Keratinocyte (primary cell): Measurements from ENCODE around the gene DMAC2L. TPM values are rescaled to one million over a fixed set of nuclear protein-coding genes. Genes with fewer than 3 reads are reported as not detected.
"Not testable (repeated sequence)": the region's sequence is repeated elsewhere in the genome, so short reads cannot be mapped to it uniquely, and the experiment has no call there.

Experiments used
- DNase-seq: peaks from one replicate; pipeline ENCODE4 v3.0.0-alpha.2; 2011; ENCODE audit warnings: low read depth, missing footprints, low spot score
- FAIRE-seq: peaks from 2 replicates; lab custom pipeline; 2011; peaks lifted over from hg19 to GRCh38; lab: Jason Lieb, UNC
- H2AFZ ChIP-seq: 2 replicates; pipeline ENCODE4 v1.6.0; 2012; ENCODE audit warnings: low read length, control low read depth, inconsistent platforms; ENCODE audit not compliant: control insufficient read depth
- H3K27ac ChIP-seq: 2 replicates; pipeline ENCODE4 v1.5.1; 2011; ENCODE audit warnings: low read length; ENCODE audit not compliant: control insufficient read depth, insufficient read depth
- H3K27me3 ChIP-seq: 3 replicates; pipeline ENCODE4 v1.6.0; 2011; ENCODE audit warnings: low read length; ENCODE audit not compliant: control insufficient read depth, insufficient read depth; ENCODE audit errors: extremely low read depth
- H3K36me3 ChIP-seq, 2 experiments: 2 replicates in 1 of 2; 3 replicates in 1 of 2; pipeline ENCODE4 v1.5.1; 2011; ENCODE audit warnings: low read length in 2 of 2, mild to moderate bottlenecking in 1 of 2; ENCODE audit not compliant: control insufficient read depth in 2 of 2, insufficient read depth in 2 of 2; ENCODE audit errors: extremely low read depth in 1 of 2
- H3K4me1 ChIP-seq: 3 replicates; pipeline ENCODE4 v1.5.1; 2011; ENCODE audit warnings: low read length; ENCODE audit not compliant: control insufficient read depth, insufficient read depth; ENCODE audit errors: extremely low read depth
- H3K4me2 ChIP-seq: 3 replicates; pipeline ENCODE4 v1.6.0; 2011; ENCODE audit warnings: low read depth, low read length; ENCODE audit not compliant: control insufficient read depth, insufficient read depth; ENCODE audit errors: extremely low read depth
- H3K4me3 ChIP-seq, 3 experiments: fragments of 200-600 bp in 1 of 3; sonication (generic) in 1 of 3; 2 replicates in 2 of 3; 3 replicates in 1 of 3; pipeline ENCODE4 v1.5.1; 2011 to 2016; ENCODE audit warnings: low read length in 3 of 3, mild to moderate bottlenecking in 3 of 3, control low read depth in 2 of 3, inconsistent platforms in 1 of 3, low read depth in 1 of 3, mixed read lengths in 1 of 3, mixed run types in 1 of 3, moderate library complexity in 1 of 3; ENCODE audit not compliant: control insufficient read depth in 2 of 3, insufficient read depth in 2 of 3; ENCODE audit errors: extremely low read depth in 1 of 3
- H3K79me2 ChIP-seq: 2 replicates; pipeline ENCODE4 v1.6.0; 2012; ENCODE audit warnings: low read length; ENCODE audit not compliant: control insufficient read depth, insufficient read depth
- H3K9ac ChIP-seq: 3 replicates; pipeline ENCODE4 v1.6.0; 2011; ENCODE audit warnings: low read length; ENCODE audit not compliant: control insufficient read depth, insufficient read depth; ENCODE audit errors: extremely low read depth
- H3K9me1 ChIP-seq: 3 replicates; pipeline ENCODE4 v1.6.0; 2011; ENCODE audit warnings: low read length; ENCODE audit not compliant: control insufficient read depth, insufficient read depth; ENCODE audit errors: extremely low read depth
- H3K9me3 ChIP-seq: 2 replicates; pipeline ENCODE4 v1.5.1; 2012; ENCODE audit warnings: low read depth, low read length; ENCODE audit not compliant: control insufficient read depth
- H4K20me1 ChIP-seq: 3 replicates; pipeline ENCODE4 v1.6.0; 2011; ENCODE audit warnings: low read length; ENCODE audit not compliant: control insufficient read depth, insufficient read depth; ENCODE audit errors: extremely low read depth
- CTCF ChIP-seq, 3 experiments: IDR thresholded peaks in 1 of 3; conservative IDR thresholded peaks in 1 of 3; optimal IDR thresholded peaks in 1 of 3; 2 replicates in 2 of 3; 3 replicates in 1 of 3; pipeline versions ENCODE3 to v1.5.1; 2011; ENCODE audit warnings: low read length in 3 of 3, mild to moderate bottlenecking in 3 of 3, moderate library complexity in 2 of 3, control low read depth in 1 of 3, inconsistent platforms in 1 of 3; ENCODE audit not compliant: insufficient read depth in 2 of 3; ENCODE audit errors: extremely low read depth in 1 of 3
- EZH2 ChIP-seq: IDR thresholded peaks from one replicate; pipeline ENCODE4 v1.6.1; 2012; ENCODE audit warnings: inconsistent platforms, mild to moderate bottlenecking, low read length, moderate library complexity
- dilution Hi-C: fragments of 300-500 bp; cut with MboI; formaldehyde crosslinking; loops from one replicate; pipeline ENCODE4 v1.7.0; 2020; ENCODE audit warnings: low sequenced_read_pairs; ENCODE audit not compliant: extremely low pct_ligation_motif_present
- polyA plus RNA-seq, 5 experiments: library from polyadenylated mRNA; depleted of rRNA in 3 of 5; stranded (reverse) in 3 of 5; stranded (forward) in 1 of 5; unstranded in 1 of 5; fragments of >200 nt; gene quantifications; 1 replicate in 1 of 5; 2 replicates in 3 of 5; 3 replicates in 1 of 5; pipeline versions ENCODE4 v1.2.1 to v1.2.3, GENCODE V29; 2011 to 2012; ENCODE audit warnings: missing spikeins in 2 of 5, low read depth in 1 of 5, low replicate concordance in 1 of 5

Gene DMAC2L
- polyA plus RNA-seq, 1 donor (not counting 4 experiments of a cell fraction or from before 2014, with no cell fraction given) = 12.4 TPM

- Histone ChIP-seq H4K20me1 (no peaks in the 10 kb centered on the region), H3K4me3 (peak overlapping the region; percentile 73 to 91 (median 79)), H2AFZ (peak overlapping the region; percentile 79), H3K27me3 (no peaks in the 10 kb centered on the region), H3K4me2 (peak overlapping the region; percentile 93), H3K27ac (peak overlapping the region; percentile 88), H3K79me2 (peaks cover 21% of the 10 kb centered on the region), H3K9ac (peak overlapping the region; percentile 89), H3K9me1 (no peaks in the 10 kb centered on the region), H3K4me1 (peaks cover 11% of the 10 kb centered on the region), H3K9me3 (no peaks in the 10 kb centered on the region), H3K36me3 (no peaks in the 10 kb centered on the region)
- dilution Hi-C loops = no loop called here
- FAIRE-seq (no peak), DNase-seq (no peak)
- TF ChIP-seq EZH2 (no peak), CTCF (optimal IDR thresholded peaks at IDR 0.05 in 1 of 3, IDR thresholded peaks at IDR 0.05 in 1 of 3, conservative IDR thresholded peaks at IDR 0.05 in 1 of 3; ENCODE audit: extremely low read depth in 1 of 3, insufficient read depth in 2 of 3, low read length in 3 of 3) (no peak)
Measured at GRCh38 chr14:50312734-50313054, 570 bp downstream of the DMAC2L start.

GRCh38 chr14:50314098-50314497, 2.0 kb downstream of the DMAC2L start:
- H3K79me2 ChIP-seq = peaks cover 22% of the 10 kb centered on the region
- H3K9me1 ChIP-seq, dilution Hi-C loops, H3K4me2 ChIP-seq, H3K9ac ChIP-seq, H4K20me1 ChIP-seq, H2AFZ ChIP-seq, H3K9me3 ChIP-seq, H3K27ac ChIP-seq, H3K36me3 ChIP-seq, DNase-seq, H3K27me3 ChIP-seq, H3K4me3 ChIP-seq, FAIRE-seq: not testable (repeated sequence)
- H3K4me1 ChIP-seq = peaks cover 14% of the 10 kb centered on the region

- H3K36me3 ChIP-seq = peaks cover 0 to 5% of the 10 kb centered on the region in 2 experiments
- H3K27me3 ChIP-seq = no peaks in the 10 kb centered on the region
- H3K27ac ChIP-seq = no peak overlapping the region
- no peak overlapping the region for H3K4me3 ChIP-seq
- TF ChIP-seq EZH2 (no peak), CTCF (optimal IDR thresholded peaks at IDR 0.05 in 1 of 3, IDR thresholded peaks at IDR 0.05 in 1 of 3, conservative IDR thresholded peaks at IDR 0.05 in 1 of 3; ENCODE audit: extremely low read depth in 1 of 3, insufficient read depth in 2 of 3, low read length in 3 of 3) (peak in 1 of 3 experiments; percentile 58)
- H3K9me1 ChIP-seq = no peaks in the 10 kb centered on the region
- H3K79me2 ChIP-seq = peaks cover 16% of the 10 kb centered on the region
- no peak overlapping the region for H3K4me2 ChIP-seq
- no peak for DNase-seq
- no peak overlapping the region for H2AFZ ChIP-seq
- no peaks in the 10 kb centered on the region for H4K20me1 ChIP-seq
- H3K9ac ChIP-seq = no peak overlapping the region
- FAIRE-seq = no peak
- peaks cover 30% of the 10 kb centered on the region for H3K4me1 ChIP-seq
- no peaks in the 10 kb centered on the region for H3K9me3 ChIP-seq
- dilution Hi-C loops = no loop called here
Measured at GRCh38 chr14:50318031-50318626, 6.0 kb downstream of the DMAC2L start.
